ENCODE data around the gene ELOF1.
A peak's percentile ranks its signal among the peaks of the same experiment; 100 is the strongest.

The ELOF1 gene

DNA sequence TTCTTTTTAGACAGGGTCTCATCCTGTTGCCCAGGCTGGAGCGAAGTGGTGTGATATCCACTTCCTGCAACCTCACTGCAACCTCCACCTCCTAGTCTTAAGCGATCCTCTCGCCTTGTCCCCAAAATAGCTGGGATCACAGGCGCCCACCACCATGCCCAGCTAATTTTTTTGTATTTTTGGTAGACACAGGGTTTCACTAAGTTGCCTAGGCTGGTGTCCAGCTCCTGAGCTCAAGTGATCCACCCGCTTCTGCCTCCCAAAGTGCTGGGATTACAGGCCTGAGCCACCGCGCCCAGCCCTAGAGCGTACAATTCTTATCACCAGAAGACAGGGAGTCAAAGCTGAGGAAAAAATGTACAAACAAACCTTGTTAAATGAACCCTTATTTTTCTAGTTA, 4.5 kb upstream of the ELOF1 start:
- no peaks in the 10 kb centered on the region for H3K27me3 Mint-ChIP-seq
- peaks cover 16% of the 10 kb centered on the region for H3K4me1 Mint-ChIP-seq
- H3K9me3 Mint-ChIP-seq = no peaks in the 10 kb centered on the region
- H3K36me3 Mint-ChIP-seq (ENCODE audit: insufficient read depth) = peaks cover 14% of the 10 kb centered on the region
- H3K4me3 Mint-ChIP-seq = no peak overlapping the region
- no peak overlapping the region for H3K27ac Mint-ChIP-seq (ENCODE audit: low read depth)
- ATAC-seq (replicated peaks; ENCODE audit: extremely low read depth, poor library complexity, severe bottlenecking) (no peak), DNase-seq (ENCODE audit: low spot score in 2 of 2) (no peak)

DNA sequence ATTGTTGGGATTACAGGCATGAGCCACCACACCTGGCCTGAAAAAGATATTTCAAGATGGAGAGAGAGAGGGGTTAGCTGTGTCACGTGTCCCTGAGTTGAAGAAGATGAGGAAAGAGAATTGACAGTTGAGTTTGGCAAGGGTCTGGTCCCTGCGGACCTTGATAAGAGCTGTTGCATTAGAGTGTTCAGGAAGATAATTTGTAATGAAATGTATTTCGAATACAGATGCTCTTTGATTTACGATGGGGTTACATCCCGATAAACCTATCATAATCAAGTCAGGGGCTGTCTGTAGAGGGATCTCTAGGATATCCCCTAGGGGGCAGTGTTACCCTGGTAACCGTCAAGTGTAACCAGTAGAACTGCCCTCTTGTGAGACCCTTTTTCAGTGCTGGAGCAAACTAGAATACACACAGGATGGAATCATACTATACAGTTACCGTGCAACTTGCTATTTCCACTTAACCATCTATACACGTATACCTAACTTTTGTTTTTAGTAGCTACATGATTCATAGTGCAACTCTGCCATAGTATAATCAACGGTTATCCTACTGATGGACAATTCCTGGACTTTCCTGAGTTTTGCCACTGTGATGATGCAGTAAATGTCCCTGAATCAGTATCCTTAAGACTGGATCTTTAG, 1.5 kb upstream of the ELOF1 start:
- no peaks in the 10 kb centered on the region for H3K9me3 Mint-ChIP-seq
- no peak overlapping the region for H3K27ac Mint-ChIP-seq (ENCODE audit: low read depth)
- peaks cover 39% of the 10 kb centered on the region for H3K4me1 Mint-ChIP-seq
- ATAC-seq (replicated peaks; ENCODE audit: extremely low read depth, poor library complexity, severe bottlenecking) = peak; percentile 25
- H3K4me3 Mint-ChIP-seq = peak overlapping the region; percentile 94
- peak in 1 of 2 donors; percentile 40 for DNase-seq (ENCODE audit: low spot score in 2 of 2)
- H3K36me3 Mint-ChIP-seq (ENCODE audit: insufficient read depth) = peaks cover 10% of the 10 kb centered on the region
- no peaks in the 10 kb centered on the region for H3K27me3 Mint-ChIP-seq

DNA sequence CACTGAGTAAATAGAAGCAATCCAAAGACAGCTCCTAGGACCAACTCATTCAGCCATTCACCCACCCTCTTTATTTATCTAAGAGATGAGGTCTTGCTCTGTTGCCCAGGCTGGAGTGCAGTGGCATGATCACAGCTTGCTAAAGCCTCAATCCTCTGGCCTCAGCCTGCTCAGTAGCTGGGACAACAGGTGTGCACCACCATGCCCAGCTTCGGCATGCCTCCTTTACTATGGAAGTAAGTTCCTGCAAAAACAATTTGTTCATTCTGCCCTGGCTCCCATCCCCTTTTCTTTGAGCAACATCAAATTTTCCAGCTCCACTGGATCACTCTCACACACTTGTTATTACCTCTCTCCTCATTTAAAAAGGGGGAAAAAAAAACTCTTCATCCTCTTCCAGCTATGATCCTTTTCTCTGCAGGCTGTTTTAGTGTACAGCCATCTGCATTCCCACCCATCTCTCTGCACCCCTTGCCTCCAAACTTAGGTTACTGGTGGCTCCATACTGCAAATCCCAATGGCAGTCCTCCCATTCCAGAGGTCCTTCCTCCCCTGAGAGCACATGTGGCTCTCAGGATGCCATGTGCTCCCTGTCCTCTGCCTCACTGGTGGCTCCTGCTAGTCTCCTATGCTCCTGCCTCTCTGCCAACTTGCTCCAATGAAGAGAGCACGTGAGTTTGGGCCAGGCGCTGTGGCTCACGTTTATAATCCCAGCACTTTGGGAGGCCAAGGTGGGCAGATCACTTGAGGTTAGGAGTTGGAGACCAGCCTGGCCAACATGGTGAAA, 2.2 kb downstream of the ELOF1 start:
- H3K4me1 Mint-ChIP-seq = peaks cover 44% of the 10 kb centered on the region
- no peaks in the 10 kb centered on the region for H3K9me3 Mint-ChIP-seq
- no peak for DNase-seq (ENCODE audit: low spot score in 2 of 2)
- peak overlapping the region; percentile 37 for H3K4me3 Mint-ChIP-seq
- H3K27me3 Mint-ChIP-seq = no peaks in the 10 kb centered on the region
- H3K27ac Mint-ChIP-seq (ENCODE audit: low read depth) = peak overlapping the region; percentile 20
- peaks cover 19% of the 10 kb centered on the region for H3K36me3 Mint-ChIP-seq (ENCODE audit: insufficient read depth)
- ATAC-seq (replicated peaks; ENCODE audit: extremely low read depth, poor library complexity, severe bottlenecking) = no peak

DNA sequence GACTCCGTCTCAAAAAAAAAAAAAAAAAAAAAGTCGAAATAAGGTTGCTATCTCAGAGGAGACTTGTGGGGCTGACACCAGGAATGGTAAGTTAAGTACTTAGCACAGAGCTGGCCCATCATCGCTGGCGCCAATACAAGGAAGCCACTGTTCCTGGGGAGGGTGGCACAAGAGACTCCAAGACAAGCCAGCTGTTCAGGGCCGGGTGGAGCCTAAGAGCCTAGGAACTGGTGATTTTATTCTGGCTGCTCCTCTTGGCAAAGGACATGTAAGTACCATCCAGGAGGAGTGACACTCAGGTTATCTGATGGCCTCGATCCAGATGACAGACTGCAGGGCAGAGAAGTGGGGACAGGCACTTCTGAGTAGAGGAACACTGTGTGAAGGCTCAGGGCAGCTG, 3.8 kb downstream of the ELOF1 start:
- Mint-ChIP-seq H3K27me3 (no peaks in the 10 kb centered on the region), H3K4me1 (peaks cover 38% of the 10 kb centered on the region), H3K36me3 (ENCODE audit: insufficient read depth) (peaks cover 22% of the 10 kb centered on the region), H3K9me3 (no peaks in the 10 kb centered on the region), H3K4me3 (peak overlapping the region; percentile 6), H3K27ac (ENCODE audit: low read depth) (peak overlapping the region; percentile 20)
- no peak for ATAC-seq (replicated peaks; ENCODE audit: extremely low read depth, poor library complexity, severe bottlenecking)
- DNase-seq (ENCODE audit: low spot score in 2 of 2) = no peak

DNA sequence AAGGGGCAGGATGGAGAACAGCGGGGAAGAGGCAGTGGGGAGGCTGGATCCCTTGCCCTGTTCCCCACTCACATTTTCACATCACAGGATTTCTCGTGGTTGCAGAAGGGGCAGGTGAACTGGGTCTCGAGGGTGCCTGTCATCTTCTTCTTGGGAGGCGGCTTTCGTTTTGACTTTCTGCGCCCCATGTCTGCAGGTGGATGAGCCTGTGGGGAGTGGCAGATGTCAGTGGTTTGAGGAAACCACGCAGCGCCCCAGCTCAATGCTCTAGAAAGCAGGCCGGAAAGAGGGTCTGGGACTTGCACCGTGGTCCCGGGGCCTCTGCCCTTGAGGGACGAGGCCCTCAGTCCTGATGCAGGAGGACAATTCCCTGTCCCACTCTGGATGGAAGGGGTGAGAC, 4.9 kb downstream of the ELOF1 start:
- Mint-ChIP-seq H3K4me3 (no peak overlapping the region), H3K36me3 (ENCODE audit: insufficient read depth) (peaks cover 16% of the 10 kb centered on the region), H3K27ac (ENCODE audit: low read depth) (peak overlapping the region; percentile 55), H3K9me3 (no peaks in the 10 kb centered on the region), H3K27me3 (no peaks in the 10 kb centered on the region), H3K4me1 (peaks cover 33% of the 10 kb centered on the region)
- ATAC-seq (replicated peaks; ENCODE audit: extremely low read depth, poor library complexity, severe bottlenecking) (no peak), DNase-seq (ENCODE audit: low spot score in 2 of 2) (no peak)

DNA sequence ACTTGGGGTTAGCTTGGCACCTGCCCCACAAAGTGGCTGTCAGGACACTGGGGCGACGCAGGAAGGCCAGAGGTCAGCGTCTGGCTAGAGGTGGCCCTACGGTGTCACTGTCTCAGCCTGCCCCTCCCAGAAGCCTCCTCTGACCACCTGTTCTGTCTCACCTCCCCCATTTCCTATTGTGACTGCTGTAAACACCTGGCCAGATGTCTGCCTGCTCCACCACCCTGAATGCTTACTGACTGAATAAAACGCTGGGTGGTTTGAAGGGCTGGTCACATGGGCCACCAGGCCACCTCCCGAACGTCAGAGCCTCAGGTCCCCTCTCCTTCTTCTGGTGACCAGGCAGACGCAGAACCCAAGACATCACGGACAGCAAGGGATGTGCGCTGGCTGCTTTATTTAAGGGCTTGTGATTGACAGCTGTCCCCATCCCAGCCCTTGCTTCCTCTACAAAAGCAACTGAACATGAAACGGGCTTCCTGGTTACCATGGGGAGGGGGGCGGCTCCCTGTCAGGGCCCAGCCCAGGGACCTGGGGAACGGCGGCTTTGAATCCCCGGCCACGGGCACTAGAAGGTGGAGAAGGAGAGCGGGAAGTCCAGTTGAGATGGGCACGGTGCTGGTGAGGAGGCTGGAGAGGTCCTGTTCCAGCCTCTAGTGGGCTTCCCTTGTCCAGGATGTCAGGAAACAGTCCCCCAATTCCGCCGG, 6.2 kb downstream of the ELOF1 start:
- DNase-seq (ENCODE audit: low spot score in 2 of 2) (no peak), ATAC-seq (replicated peaks; ENCODE audit: extremely low read depth, poor library complexity, severe bottlenecking) (no peak)
- no peaks in the 10 kb centered on the region for H3K9me3 Mint-ChIP-seq
- H3K27ac Mint-ChIP-seq (ENCODE audit: low read depth) = no peak overlapping the region
- H3K4me3 Mint-ChIP-seq = no peak overlapping the region
- H3K4me1 Mint-ChIP-seq = peaks cover 21% of the 10 kb centered on the region
- H3K27me3 Mint-ChIP-seq = no peaks in the 10 kb centered on the region
- H3K36me3 Mint-ChIP-seq (ENCODE audit: insufficient read depth) = peaks cover 12% of the 10 kb centered on the region

DNA sequence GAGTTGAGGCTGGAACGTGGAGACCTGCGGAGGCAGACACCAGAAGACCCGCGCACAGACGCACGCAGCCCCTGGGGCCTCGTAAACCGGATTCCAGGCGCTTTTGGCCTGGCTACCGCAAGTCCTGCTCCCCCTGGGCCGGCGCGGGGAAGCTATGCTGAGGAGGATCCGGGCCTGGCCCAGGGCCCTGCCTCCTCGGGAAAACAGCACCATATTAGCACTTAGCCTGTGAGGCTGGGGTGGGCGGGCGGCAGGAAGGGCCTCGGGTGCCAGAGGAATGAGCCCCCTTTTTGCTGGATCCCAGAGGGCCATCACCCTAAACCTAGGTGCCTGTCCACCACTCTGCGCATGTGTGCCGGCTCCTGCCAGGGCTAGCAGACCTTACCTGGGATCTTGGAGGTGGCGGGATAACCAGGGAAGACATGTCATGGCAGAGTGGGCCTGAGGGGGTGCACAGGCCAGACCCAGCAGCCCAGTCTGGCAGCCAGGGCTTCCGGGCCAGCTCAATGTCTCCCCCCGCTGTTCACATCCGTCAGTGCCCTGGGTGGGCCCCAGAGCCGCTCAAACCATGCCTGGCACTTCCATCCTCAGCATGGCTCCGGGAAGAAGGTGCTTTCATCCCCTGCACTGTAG, 7.3 kb downstream of the ELOF1 start:
- peaks cover 12% of the 10 kb centered on the region for H3K36me3 Mint-ChIP-seq (ENCODE audit: insufficient read depth)
- no peak for ATAC-seq (replicated peaks; ENCODE audit: extremely low read depth, poor library complexity, severe bottlenecking)

DNA sequence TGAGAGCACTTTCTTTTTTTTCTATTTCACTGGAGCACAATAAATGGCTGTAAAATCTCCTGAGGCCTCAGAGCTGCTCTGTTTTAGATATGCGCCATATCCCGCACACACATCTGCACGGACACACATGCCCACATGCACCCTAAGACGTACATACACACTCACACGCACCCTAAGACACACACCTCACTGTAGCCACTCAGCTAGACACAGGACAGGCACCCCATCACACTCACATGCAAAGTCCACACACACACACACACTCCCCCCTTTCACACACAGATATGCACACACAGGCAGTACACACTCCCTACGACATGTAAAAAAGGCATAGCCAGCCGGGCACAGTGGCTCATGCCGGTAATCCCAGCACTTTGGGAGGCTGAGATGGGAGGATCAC, 8.8 kb downstream of the ELOF1 start:
- ATAC-seq (replicated peaks; ENCODE audit: extremely low read depth, poor library complexity, severe bottlenecking) = no peak
- H3K36me3 Mint-ChIP-seq (ENCODE audit: insufficient read depth) = peaks cover 12% of the 10 kb centered on the region

More for the DNA sequence above, 7.3 kb downstream of the ELOF1 start:
- no peak overlapping the region for H3K4me3 Mint-ChIP-seq
- H3K9me3 Mint-ChIP-seq = no peaks in the 10 kb centered on the region
- no peak overlapping the region for H3K27ac Mint-ChIP-seq (ENCODE audit: low read depth)
- H3K4me1 Mint-ChIP-seq = peaks cover 13% of the 10 kb centered on the region
- no peaks in the 10 kb centered on the region for H3K27me3 Mint-ChIP-seq
- DNase-seq (ENCODE audit: low spot score in 2 of 2) = no peak

DNA sequence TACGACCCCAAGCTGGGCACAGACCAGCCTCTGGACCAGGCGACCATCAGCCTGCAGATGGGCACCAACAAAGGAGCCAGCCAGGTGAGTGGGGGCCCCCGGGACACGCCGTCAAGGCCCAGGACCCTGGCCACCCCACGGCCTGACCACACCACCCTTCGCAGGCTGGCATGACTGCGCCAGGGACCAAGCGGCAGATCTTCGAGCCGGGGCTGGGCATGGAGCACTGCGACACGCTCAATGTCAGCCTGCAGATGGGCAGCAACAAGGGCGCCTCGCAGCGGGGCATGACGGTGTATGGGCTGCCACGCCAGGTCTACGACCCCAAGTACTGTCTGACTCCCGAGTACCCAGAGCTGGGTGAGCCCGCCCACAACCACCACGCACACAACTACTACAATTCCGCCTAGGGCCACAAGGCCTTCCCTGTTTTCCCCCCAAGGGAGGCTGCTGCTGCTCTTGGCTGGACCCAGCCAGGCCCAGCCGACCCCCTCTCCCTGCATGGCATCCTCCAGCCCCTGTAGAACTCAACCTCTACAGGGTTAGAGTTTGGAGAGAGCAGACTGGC, 9.6 kb downstream of the ELOF1 start:
- no peak for ATAC-seq (replicated peaks; ENCODE audit: extremely low read depth, poor library complexity, severe bottlenecking)
- no peaks in the 10 kb centered on the region for H3K9me3 Mint-ChIP-seq

More for the DNA sequence above, 8.8 kb downstream of the ELOF1 start:
- no peaks in the 10 kb centered on the region for H3K27me3 Mint-ChIP-seq
- H3K4me1 Mint-ChIP-seq = peaks cover 2% of the 10 kb centered on the region
- H3K27ac Mint-ChIP-seq (ENCODE audit: low read depth) = no peak overlapping the region
- DNase-seq (ENCODE audit: low spot score in 2 of 2) = no peak
- no peaks in the 10 kb centered on the region for H3K9me3 Mint-ChIP-seq
- no peak overlapping the region for H3K4me3 Mint-ChIP-seq

DNA sequence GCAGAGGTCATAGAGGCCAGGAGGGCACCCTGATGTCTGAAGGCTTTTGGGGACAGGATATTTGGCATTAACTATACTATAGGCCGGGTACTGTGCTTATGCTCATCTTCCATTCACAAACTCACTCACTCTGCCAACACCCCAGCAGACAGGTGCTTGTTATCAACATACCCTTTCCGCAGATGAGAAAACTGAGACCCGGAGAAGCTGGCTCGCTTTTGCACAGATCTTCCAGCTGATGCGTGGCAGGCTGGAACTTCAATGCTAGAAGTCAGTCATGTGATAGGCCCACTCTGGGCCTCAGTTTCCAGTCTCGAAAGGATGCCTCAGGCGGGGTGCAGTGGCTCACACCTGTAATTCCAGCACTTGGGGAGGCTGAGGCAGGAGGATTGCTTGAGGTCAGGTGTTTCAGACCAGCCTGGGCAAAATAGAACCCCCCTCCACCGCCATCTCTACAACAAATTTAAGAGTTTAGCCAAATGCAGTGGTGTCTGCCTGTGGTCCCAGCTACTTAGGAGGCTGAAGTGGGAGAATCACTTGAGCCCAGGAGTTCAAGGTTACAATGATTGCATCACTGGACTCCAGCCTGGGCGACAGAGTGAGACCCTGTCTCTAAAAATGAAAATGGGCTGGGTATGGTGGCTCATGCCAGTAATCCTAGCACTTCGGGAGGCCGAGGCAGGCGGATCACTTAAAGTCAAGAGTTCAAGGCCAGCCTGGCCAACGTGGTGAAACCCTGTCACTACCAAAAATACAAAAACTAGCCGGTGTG, 10.9 kb downstream of the ELOF1 start:
- Mint-ChIP-seq H3K27me3 (peaks cover 9% of the 10 kb centered on the region), H3K9me3 (no peaks in the 10 kb centered on the region), H3K4me1 (no peaks in the 10 kb centered on the region), H3K4me3 (no peak overlapping the region), H3K27ac (ENCODE audit: low read depth) (no peak overlapping the region), H3K36me3 (ENCODE audit: insufficient read depth) (peaks cover 8% of the 10 kb centered on the region)
- ATAC-seq (replicated peaks; ENCODE audit: extremely low read depth, poor library complexity, severe bottlenecking) (no peak), DNase-seq (ENCODE audit: low spot score in 2 of 2) (no peak)

More for the DNA sequence above, 9.6 kb downstream of the ELOF1 start:
- no peak overlapping the region for H3K27ac Mint-ChIP-seq (ENCODE audit: low read depth)
- H3K4me3 Mint-ChIP-seq = no peak overlapping the region
- DNase-seq (ENCODE audit: low spot score in 2 of 2) = no peak
- no peaks in the 10 kb centered on the region for H3K4me1 Mint-ChIP-seq
- H3K36me3 Mint-ChIP-seq (ENCODE audit: insufficient read depth) = peaks cover 12% of the 10 kb centered on the region
- no peaks in the 10 kb centered on the region for H3K27me3 Mint-ChIP-seq

DNA sequence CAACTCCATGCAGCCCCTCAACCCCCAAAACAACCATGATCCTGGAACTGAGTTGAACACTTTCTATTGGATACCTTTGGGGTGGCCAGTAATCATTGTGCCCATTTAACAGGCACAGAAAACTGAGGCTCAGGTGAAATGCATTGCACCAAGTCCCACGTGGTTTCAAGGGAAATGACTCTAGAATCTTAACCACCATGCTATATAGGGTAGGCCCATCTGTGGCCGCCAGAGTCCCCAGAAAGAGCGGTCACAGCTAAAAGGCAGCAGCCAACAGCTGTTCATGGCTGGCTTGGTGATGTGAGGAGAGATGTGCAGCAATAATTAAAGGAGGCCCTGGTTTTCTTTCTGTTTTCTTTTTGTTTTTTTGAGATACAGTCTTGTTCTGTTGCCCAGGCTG, 17.8 kb downstream of the ELOF1 start:
- H3K36me3 Mint-ChIP-seq (ENCODE audit: insufficient read depth) = no peaks in the 10 kb centered on the region
- no peaks in the 10 kb centered on the region for H3K4me1 Mint-ChIP-seq
- no peak for DNase-seq (ENCODE audit: low spot score in 2 of 2)
- peaks cover 33% of the 10 kb centered on the region for H3K27me3 Mint-ChIP-seq
- no peak for ATAC-seq (replicated peaks; ENCODE audit: extremely low read depth, poor library complexity, severe bottlenecking)
- H3K27ac Mint-ChIP-seq (ENCODE audit: low read depth) = no peak overlapping the region
- H3K4me3 Mint-ChIP-seq = no peak overlapping the region
- no peaks in the 10 kb centered on the region for H3K9me3 Mint-ChIP-seq

DNA sequence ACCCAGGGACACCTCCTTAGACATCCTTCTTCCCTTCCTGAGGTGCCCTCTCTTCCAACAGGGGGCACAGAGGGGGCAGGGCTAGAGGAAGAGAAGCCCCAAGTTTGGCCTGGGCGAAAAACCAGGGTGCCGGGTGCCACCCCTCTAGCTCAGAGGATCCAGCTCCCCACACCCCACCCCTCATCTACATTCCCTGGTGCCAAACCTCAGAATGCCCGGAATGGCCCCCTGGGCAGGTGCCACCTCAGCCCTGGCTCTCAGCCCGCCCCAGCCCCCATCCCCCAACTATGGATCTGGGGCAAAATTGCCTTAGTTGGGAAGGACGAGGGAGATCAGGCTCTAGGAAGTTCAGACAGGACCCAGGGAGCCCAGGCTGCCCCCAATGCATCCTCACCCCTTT, 18.4 kb downstream of the ELOF1 start:
- ATAC-seq (replicated peaks; ENCODE audit: extremely low read depth, poor library complexity, severe bottlenecking) (no peak), DNase-seq (ENCODE audit: low spot score in 2 of 2) (no peak)
- no peak overlapping the region for H3K27ac Mint-ChIP-seq (ENCODE audit: low read depth)
- no peak overlapping the region for H3K4me3 Mint-ChIP-seq
- H3K9me3 Mint-ChIP-seq = no peaks in the 10 kb centered on the region
- H3K27me3 Mint-ChIP-seq = peaks cover 33% of the 10 kb centered on the region
- no peaks in the 10 kb centered on the region for H3K36me3 Mint-ChIP-seq (ENCODE audit: insufficient read depth)
- H3K4me1 Mint-ChIP-seq = peaks cover 3% of the 10 kb centered on the region
